ENCODE measurements around the gene RPP25L. TPM values are rescaled to one million over a fixed set of nuclear protein-coding genes. Genes with fewer than 3 reads are reported as not detected.

Gene RPP25L
- total and polyA plus RNA-seq, 10 of the 15 experiments (the other 5 are each of a cell fraction or from before 2014, with no cell fraction given), result 7.7 to 30.2 (median 16.8) TPM

DNA sequence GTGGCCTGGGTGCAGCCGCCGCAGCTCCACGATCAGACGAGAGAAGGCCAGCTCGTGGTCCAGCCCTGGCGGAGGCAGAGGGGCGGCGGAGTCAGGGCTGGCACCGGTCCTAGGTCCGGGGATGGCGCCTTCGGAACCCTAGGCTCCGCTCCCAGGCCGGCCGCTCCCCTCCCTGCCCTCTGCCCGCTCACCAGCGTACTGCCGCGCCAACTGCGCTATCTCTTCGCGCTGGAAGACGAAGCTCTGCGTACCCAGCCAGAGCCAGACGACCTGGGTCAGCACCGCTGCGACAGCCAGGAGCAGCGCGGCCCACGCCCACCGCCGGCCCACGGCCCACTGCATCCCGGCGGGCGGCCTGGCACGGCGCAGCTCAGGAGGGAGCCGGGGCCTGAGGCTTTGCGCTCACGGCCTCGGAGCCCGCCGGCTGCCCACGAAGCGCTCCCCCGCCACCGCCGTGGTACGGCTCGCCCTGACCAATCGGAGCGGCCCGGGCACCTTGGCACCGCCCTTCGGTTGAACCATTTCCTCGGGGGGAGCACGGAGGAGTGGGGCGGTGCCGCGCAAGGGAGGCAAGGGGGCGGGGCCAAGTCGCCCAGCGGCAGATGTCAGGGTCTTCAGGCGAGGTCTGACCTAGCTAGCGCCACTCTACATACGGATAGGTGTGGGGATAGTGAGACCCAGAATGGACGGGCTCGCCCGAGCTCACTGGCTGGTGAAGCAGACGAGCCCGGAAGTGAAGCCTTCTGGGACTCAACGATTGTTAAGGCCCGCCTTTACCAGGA lies 25.6 kb upstream of the RPP25L start, which contains the start of gene SIGMAR1:
Gene SIGMAR1 (minus strand): TSS at position 432 of the 782 bp plus-strand sequence. CDS start 90 bp downstream, at position 342.
- Histone ChIP-seq H2AFZ (ENCODE audit: control insufficient read depth, low read depth, low read length) (peak within 1 kb of the TSS; percentile 98), H3K36me3 (ENCODE audit: control insufficient read depth in 2 of 2, insufficient read depth in 2 of 2, low read length in 1 of 2) (peaks cover 2 to 6% of the 10 kb centered on the region in 2 experiments; a peak in 3 of 4 replicates), H3K4me3 (peak within 1 kb of the TSS; percentile 72), H3K4me2 (ENCODE audit: control insufficient read depth, insufficient read depth) (peak within 1 kb of the TSS; percentile 95), H3K4me1 (ENCODE audit: control insufficient read depth, insufficient read depth, low read length) (no peaks in the 10 kb centered on the region; the same call in none of the 2 replicates), H4K20me1 (ENCODE audit: control insufficient read depth, insufficient read depth) (no peaks in the 10 kb centered on the region; the same call in none of the 2 replicates), H3K9me3 (replicated peaks; ENCODE audit: control insufficient read depth, insufficient read depth, low read length) (no peaks in the 10 kb centered on the region), H3K9ac (ENCODE audit: control insufficient read depth, insufficient read depth, low read length) (peak within 1 kb of the TSS; percentile 79), H3K79me2 (ENCODE audit: control insufficient read depth, insufficient read depth, low read length) (peaks cover 15% of the 10 kb centered on the region), H3K27me3 (replicated peaks in 1 of 2; ENCODE audit: control insufficient read depth in 2 of 2, insufficient read depth in 2 of 2, low read length in 1 of 2) (no peaks in the 10 kb centered on the region), H3K27ac (ENCODE audit: control insufficient read depth, insufficient read depth) (peak within 1 kb of the TSS; percentile 52)
- peak; percentile 61 for DNase-seq (ENCODE audit: low read depth, low spot score)
- WGBS (ENCODE audit: insufficient coverage, insufficient replicate concordance, low lambda C conversion rate, missing lambda C conversion rate), result 1% methylated on average over 73 of the region's 74 CpGs
- ChIA-PET CTCF (interaction anchor here (1.0 to 8.3 kb wide), 15 partner anchors 9 to 348 kb away, joined by 3 to 118 read pairs (median 4); partner anchors contain the start of genes CCL27, DCTN3, GALT and RPP25L), SMC1A (ENCODE audit: uncharacterized antibody, unreplicated experiment) (interaction anchor here (0.6 to 2.3 kb wide), 12 partner anchors 9 to 447 kb away, joined by 3 to 11 read pairs (median 4); partner anchors contain the start of genes DCTN3, GALT and RPP25L), RAD21 (ENCODE audit: unreplicated experiment) (interaction anchor here (0.8 to 2.6 kb wide), 7 partner anchors 10 to 66 kb away, joined by 3 to 14 read pairs (median 7); partner anchors contain the start of genes DCTN3 and GALT), POLR2A (interaction anchor here (1.2 to 3.4 kb wide), 6 partner anchors 8 to 25 kb away, joined by 3 to 25 read pairs (median 6); partner anchors contain the start of genes ARID3C, DCTN3, GALT and IL11RA)
- in situ Hi-C loops (cut with MboI) (no loop called here), intact Hi-C loops (cut with micrococcal nuclease; ENCODE audit: unreplicated experiment) (no loop called here)
- BruUV-seq (replicated peaks), result no TSS peak
- ATAC-seq, result peak; percentile 94
- peak; percentile 78 for FAIRE-seq
- TF ChIP-seq TCF3 (IDR thresholded peaks at IDR 0.05; ENCODE audit: borderline replicate concordance, insufficient read depth, low read depth, low read length) (no peak), RFX5 (IDR thresholded peaks at IDR 0.05; ENCODE audit: low read depth, low read length) (no peak), NBN (IDR thresholded peaks at IDR 0.05) (peak; percentile 39; the same call in 1 of the 2 replicates), SMARCA5 (IDR thresholded peaks at IDR 0.05) (peak; percentile 80; the same call in 1 of the 2 replicates), POLR2AphosphoS5 (IDR thresholded peaks at IDR 0.05; ENCODE audit: low read length) (peak; percentile 65; the same call in 1 of the 2 replicates)
- TF ChIP-seq, protein P1, sequence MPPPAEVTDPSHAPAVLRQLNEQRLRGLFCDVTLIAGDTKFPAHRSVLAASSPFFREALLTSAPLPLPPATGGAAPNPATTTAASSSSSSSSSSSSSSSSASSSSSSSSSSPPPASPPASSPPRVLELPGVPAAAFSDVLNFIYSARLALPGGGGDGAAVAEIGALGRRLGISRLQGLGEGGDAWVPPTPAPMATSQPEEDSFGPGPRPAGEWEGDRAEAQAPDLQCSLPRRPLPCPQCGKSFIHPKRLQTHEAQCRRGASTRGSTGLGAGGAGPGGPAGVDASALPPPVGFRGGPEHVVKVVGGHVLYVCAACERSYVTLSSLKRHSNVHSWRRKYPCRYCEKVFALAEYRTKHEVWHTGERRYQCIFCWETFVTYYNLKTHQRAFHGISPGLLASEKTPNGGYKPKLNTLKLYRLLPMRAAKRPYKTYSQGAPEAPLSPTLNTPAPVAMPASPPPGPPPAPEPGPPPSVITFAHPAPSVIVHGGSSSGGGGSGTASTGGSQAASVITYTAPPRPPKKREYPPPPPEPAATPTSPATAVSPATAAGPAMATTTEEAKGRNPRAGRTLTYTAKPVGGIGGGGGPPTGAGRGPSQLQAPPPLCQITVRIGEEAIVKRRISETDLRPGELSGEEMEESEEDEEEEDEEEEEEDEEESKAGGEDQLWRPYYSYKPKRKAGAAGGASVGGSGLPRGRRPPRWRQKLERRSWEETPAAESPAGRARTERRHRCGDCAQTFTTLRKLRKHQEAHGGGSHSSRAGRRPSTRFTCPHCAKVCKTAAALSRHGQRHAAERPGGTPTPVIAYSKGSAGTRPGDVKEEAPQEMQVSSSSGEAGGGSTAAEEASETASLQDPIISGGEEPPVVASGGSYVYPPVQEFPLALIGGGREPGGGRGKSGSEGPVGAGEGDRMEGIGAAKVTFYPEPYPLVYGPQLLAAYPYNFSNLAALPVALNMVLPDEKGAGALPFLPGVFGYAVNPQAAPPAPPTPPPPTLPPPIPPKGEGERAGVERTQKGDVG (CRISPR knock-in tag; IDR thresholded peaks at IDR 0.05), result no peak
- TF ChIP-seq, protein P2, sequence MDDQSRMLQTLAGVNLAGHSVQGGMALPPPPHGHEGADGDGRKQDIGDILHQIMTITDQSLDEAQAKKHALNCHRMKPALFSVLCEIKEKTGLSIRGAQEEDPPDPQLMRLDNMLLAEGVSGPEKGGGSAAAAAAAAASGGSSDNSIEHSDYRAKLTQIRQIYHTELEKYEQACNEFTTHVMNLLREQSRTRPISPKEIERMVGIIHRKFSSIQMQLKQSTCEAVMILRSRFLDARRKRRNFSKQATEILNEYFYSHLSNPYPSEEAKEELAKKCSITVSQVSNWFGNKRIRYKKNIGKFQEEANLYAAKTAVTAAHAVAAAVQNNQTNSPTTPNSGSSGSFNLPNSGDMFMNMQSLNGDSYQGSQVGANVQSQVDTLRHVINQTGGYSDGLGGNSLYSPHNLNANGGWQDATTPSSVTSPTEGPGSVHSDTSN (IDR thresholded peaks at IDR 0.05; ENCODE audit: insufficient replicate concordance, low read depth, low read length), result no peak
- TF ChIP-seq, protein P3, sequence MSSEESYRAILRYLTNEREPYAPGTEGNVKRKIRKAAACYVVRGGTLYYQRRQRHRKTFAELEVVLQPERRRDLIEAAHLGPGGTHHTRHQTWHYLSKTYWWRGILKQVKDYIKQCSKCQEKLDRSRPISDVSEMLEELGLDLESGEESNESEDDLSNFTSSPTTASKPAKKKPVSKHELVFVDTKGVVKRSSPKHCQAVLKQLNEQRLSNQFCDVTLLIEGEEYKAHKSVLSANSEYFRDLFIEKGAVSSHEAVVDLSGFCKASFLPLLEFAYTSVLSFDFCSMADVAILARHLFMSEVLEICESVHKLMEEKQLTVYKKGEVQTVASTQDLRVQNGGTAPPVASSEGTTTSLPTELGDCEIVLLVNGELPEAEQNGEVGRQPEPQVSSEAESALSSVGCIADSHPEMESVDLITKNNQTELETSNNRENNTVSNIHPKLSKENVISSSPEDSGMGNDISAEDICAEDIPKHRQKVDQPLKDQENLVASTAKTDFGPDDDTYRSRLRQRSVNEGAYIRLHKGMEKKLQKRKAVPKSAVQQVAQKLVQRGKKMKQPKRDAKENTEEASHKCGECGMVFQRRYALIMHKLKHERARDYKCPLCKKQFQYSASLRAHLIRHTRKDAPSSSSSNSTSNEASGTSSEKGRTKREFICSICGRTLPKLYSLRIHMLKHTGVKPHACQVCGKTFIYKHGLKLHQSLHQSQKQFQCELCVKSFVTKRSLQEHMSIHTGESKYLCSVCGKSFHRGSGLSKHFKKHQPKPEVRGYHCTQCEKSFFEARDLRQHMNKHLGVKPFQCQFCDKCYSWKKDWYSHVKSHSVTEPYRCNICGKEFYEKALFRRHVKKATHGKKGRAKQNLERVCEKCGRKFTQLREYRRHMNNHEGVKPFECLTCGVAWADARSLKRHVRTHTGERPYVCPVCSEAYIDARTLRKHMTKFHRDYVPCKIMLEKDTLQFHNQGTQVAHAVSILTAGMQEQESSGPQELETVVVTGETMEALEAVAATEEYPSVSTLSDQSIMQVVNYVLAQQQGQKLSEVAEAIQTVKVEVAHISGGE (CRISPR knock-in tag; IDR thresholded peaks at IDR 0.05), result no peak
- TF ChIP-seq, protein P4, sequence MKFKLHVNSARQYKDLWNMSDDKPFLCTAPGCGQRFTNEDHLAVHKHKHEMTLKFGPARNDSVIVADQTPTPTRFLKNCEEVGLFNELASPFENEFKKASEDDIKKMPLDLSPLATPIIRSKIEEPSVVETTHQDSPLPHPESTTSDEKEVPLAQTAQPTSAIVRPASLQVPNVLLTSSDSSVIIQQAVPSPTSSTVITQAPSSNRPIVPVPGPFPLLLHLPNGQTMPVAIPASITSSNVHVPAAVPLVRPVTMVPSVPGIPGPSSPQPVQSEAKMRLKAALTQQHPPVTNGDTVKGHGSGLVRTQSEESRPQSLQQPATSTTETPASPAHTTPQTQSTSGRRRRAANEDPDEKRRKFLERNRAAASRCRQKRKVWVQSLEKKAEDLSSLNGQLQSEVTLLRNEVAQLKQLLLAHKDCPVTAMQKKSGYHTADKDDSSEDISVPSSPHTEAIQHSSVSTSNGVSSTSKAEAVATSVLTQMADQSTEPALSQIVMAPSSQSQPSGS (IDR thresholded peaks at IDR 0.05; ENCODE audit: low read length), result no peak
- TF ChIP-seq, protein P5, sequence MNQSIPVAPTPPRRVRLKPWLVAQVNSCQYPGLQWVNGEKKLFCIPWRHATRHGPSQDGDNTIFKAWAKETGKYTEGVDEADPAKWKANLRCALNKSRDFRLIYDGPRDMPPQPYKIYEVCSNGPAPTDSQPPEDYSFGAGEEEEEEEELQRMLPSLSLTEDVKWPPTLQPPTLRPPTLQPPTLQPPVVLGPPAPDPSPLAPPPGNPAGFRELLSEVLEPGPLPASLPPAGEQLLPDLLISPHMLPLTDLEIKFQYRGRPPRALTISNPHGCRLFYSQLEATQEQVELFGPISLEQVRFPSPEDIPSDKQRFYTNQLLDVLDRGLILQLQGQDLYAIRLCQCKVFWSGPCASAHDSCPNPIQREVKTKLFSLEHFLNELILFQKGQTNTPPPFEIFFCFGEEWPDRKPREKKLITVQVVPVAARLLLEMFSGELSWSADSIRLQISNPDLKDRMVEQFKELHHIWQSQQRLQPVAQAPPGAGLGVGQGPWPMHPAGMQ (IDR thresholded peaks at IDR 0.05; ENCODE audit: borderline replicate concordance), result no peak

Measured in GM12878 (cell line).